Stimulated activated CD8-positive, alpha-beta memory T cell treated with anti-CD3 and anti-CD28 coated beads, Interleukin-15, amount 100 ng/mL, for 4 hours (primary cell): Measurements from ENCODE around the gene PRKN.
"Not testable (repeated sequence)": the region's sequence is repeated elsewhere in the genome, so short reads cannot be mapped to it uniquely, and the experiment has no call there.

ENCODE experiments used
- DNase-seq, 2 donors: peaks; one replicate each; pipeline ENCODE4 v3.0.0-alpha.2; 2020; ENCODE audit warnings: low read depth in 2 of 2

The PRKN gene

DNA sequence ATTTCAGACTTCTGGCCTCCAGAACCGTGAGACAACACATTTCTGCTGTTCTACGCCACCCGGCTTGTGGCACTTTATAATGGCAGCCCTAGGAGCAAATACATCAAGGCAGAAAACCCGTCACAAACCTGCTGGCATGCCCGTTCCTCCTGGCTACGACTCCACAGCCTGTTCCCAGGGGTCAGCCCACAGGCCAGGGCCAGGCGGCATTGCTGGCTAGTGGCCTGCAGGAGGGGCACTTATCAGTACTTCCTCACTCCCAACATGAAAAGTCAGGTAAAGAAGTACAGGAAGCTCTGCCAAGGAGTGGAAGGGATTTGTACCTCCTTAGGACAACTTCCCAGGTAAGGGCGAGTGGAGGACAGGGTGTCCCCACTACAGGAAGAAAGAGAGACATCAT is 1230.6 kb downstream of the PRKN start:
- DNase-seq = no peak

DNA sequence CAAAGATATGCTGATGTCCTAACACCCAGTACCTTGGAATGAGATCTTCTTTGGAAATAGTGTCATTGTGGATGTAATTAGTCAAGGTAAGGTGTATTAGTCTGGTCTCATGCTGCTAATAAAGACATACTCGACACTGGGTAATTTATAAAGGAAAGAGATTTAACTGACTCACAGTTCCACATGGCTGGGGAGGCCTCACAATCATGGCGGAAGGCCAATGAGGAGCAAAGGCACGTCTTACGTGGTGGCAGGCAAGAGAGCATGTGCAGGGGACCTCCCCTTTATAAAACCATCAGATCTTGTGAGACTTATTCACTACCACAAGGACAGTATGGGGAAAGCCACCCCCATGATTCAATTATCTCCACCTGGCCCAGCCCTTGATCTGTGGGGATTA is 1231.3 kb downstream of the PRKN start:
- not testable (repeated sequence) for DNase-seq

DNA sequence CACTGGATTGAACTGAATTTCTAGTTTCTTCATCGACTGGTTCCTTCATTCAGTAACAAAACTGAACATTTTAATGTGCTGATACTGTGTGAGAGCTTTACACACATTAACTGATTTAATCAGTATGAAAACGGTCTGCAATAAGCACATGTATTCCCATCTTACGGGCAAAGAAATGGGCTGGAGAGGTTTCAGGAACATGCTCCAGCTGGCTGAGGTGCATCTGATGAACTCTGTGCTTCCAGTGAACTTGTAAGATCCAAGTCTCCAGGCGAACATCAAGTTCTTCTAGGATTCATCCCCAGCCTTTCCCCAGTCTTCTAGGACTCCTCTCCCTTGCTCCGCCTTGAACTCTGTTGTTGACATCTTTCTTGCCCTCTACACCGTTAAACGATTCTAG is 1233.0 kb downstream of the PRKN start:
- no peak for DNase-seq

DNA sequence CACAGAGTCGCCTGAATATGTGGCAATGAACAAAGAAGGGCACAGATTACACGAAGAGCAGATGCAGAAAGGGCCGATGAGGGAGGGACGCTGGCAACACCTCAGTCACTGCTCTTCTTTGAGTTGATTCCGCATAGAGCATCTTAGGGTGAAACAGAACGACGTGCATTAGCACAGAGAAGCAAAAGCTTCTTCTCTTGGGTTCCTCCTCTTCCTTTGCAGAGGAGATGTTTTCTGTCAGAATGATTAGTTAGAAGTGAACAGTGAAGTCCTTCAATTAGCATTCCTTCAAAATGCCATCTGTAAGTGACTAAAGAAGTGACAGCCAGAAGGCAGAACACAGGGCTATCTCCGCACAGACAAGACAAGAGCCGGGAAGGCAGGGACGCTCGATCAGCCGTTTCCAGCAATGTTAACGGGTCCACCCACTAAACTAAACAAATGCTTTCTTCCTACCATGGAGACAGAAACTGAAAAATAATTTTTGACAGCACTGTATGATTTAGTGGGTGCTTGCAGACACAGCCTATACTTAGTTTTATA is 1233.9 kb downstream of the PRKN start:
- no peak for DNase-seq

GRCh38 chr6:161489626-161490306 is 1237.8 kb downstream of the PRKN start:
- no peak for DNase-seq

GRCh38 chr6:161487694-161488093 is 1239.9 kb downstream of the PRKN start:
- DNase-seq = no peak

GRCh38 chr6:161487217-161487531 is 1240.4 kb downstream of the PRKN start:
- DNase-seq = no peak

- no peak for DNase-seq
These were observed 1241.0 kb downstream of the PRKN start for GRCh38 chr6:161486361-161487216.

DNA sequence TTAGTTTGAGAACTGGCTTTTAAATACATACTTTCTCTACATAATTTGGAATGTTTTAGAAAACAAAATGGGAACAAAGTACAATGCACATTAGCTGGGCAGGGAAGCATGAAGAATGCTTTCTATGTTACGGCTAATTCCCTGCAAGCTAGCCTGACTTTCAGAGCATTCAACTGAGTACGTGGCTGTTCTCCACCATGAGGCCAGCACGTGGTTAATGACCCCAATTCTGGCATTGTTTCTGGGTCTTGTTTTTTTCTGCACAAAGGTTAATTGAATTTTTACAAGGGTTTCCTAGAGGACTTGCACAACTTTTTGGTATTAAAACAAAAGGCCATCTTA is 1245.1 kb downstream of the PRKN start:
- DNase-seq = no peak

- no peak for DNase-seq
These were observed 1245.6 kb downstream of the PRKN start for GRCh38 chr6:161481786-161482516.

- DNase-seq = no peak
These were observed 1247.0 kb downstream of the PRKN start for GRCh38 chr6:161480421-161481155.

GRCh38 chr6:161479376-161479775 is 1248.2 kb downstream of the PRKN start:
- DNase-seq = no peak

DNA sequence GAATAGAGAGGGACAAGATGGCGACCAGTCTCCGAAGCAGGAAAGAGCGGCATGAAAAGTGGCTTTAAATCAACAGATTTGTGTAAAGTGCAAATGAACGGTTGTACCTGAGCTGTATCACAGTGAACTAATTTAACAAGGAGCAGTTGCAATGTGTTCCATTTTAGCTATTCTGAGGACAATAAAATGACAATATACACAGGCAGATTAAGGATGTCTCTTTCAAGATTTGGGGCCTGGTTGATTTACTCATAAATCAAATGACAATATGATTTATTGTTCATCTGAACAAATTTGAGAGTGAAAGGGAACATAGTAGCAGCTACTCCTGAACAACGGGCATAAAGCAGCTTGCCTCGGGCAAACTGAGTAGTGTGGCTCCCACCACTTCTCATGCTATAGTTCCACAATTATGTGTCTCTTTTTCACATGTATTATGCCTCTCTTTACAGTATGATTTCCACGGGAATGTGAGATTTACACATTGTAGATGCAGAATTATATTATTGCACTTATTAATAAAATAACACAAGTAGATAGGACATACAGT is 1249.6 kb downstream of the PRKN start:
- DNase-seq = no peak

DNA sequence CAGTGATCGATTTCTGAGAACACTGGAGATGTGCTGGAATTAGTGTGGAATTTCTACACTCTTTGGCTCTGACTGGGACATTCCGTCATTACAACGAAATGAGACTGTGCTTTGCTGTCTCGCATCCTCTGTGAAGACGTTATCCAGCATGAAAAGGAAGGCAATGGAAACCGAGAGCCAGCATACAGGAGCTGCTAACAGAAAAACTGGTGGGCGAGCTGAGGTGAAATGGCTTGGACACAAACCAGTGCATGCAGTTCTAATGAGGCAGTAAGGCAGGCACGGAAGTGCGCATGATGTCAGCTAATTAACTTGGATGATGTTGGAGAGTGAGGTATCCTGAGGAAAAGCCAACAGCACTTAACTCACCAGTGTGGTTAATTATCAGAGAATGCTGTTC is 1250.9 kb downstream of the PRKN start:
- no peak for DNase-seq

DNA sequence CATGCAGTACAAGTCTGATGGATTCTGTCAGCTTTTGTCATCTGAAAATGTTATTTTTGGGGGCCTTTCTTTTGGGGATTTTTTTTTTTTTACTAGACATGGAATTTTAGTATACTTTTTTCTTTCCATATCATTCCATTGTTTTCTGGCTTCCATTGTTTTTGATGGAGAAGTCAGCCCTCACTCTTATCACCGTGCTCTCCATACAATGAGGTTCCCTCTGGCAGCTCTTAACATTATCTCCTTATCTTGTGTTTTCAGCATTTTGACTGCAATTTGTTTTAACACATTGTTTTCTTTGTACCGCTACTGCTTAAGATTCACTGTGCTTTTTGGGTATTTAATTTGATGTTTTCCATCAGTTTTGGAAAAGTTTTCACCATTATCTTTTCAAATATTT is 1262.2 kb downstream of the PRKN start:
- no peak for DNase-seq

DNA sequence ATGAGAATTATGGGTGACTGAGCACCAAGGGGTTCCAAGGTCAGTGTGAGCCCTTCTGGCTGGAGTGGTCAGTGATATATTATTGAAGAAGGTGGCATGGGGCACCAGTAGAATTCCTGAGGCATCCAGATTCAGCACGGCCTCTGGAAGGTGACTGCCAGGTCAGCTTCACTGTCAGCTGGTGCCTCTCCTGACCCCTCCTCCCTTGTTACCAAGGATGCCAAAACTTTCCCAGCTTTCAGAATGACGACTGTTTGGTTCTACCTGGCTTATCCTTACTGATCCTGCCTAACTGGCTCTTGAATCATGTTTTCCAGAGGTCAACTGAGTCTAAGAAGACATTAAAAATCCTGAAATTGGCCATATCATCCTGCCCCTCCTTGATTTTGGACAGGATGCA is 1264.5 kb downstream of the PRKN start:
- no peak for DNase-seq

GRCh38 chr6:161462148-161462547 is 1265.4 kb downstream of the PRKN start:
- no peak for DNase-seq

DNA sequence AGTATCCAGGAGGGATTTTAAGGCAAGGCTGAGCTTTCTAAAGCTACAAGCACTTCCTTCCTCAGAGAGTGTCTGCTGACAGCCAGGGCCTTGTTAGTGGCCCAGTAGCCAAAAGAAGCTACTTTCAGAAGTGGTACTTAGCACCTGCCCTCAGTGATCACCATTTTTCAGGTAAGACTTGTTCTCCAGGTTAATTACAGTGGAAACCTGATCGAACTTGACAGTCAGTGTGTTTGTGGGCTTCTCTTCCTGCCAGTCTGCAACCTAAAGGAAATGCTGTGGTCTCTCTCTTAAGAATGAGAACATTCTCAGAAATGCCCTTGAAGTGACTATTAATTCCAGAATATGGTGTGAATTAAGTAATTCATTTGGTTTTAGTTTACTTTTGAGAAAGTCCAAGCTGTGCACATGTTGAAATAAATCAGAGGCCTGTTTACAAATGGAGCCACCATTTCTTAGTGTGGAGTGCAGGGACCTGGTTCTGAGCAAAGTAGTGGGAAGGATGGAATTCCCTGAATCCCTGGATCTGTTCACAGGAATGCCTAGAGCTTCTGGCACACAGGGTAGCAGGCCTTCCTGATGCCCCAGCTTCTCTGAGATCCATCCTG is 1268.5 kb downstream of the PRKN start:
- DNase-seq = no peak

GRCh38 chr6:161458201-161458951 is 1269.2 kb downstream of the PRKN start:
- DNase-seq = no peak

DNA sequence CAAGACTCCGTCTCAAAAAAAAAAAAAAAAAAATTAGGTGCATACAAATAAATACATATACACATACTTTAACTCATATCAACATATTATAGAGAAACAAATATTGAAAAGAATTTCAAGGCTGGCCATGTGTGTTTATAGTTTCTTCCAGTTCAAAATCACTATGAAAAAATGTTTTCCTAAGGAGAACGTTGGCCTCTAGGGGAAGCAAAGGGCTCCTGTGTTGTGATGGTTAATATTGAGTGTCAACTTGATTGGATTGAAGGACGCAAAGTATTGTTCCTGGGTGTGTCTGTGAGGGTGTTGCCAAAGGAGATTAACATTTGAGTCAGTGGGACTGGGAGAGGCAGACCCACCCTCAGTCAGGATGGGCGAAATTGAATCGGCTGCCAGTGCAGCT is 1271.7 kb downstream of the PRKN start:
- DNase-seq = no peak
